Rectal smooth muscle tissue (tissue), 1 donor: Measurements from ENCODE around the gene TMEM181.

Experiments
- H3K27ac ChIP-seq: one replicate; pipeline ENCODE4 v1.7.0; 2013; ENCODE audit warnings: low read depth, low read length, inconsistent platforms
- H3K27me3 ChIP-seq: one replicate; pipeline ENCODE4 v1.7.0; 2013; ENCODE audit warnings: low read length; ENCODE audit not compliant: control insufficient read depth, insufficient read depth
- H3K36me3 ChIP-seq: one replicate; pipeline ENCODE4 v1.7.0; 2013; ENCODE audit warnings: low read length; ENCODE audit not compliant: control insufficient read depth, insufficient read depth
- H3K4me1 ChIP-seq: one replicate; pipeline ENCODE4 v1.7.0; 2013; ENCODE audit warnings: low read length; ENCODE audit not compliant: control insufficient read depth, insufficient read depth
- H3K4me3 ChIP-seq: one replicate; pipeline ENCODE4 v1.7.0; 2013; ENCODE audit warnings: low read length
- H3K9ac ChIP-seq: one replicate; pipeline ENCODE4 v1.7.0; 2013; ENCODE audit warnings: low read length

TMEM181 gene

DNA sequence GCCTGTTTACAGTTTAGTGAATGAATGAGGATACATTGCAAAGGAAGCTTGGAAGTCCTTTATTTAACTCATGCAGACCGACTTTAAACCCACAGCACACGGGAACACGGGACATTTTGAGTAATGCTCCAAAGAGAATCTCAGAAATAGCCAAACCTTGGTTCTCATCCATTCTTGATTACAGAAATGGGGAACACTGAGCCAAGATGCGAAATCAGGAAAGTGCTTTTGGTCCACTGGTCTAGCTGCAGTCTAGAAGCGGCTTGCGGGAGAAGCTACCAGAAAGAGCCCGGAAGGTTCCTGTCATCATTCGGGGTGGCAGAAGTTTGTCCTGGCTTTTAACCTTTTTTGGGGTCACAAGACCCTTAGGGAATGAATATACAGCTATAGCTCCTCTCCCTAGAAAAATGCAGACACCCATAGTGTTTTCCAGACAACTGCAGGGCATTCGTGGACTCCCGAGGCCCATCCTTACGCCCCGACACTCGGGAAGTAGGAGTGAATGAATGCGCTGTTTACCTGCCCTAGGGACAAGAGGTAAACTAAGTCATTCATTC, 475 bp upstream of the TMEM181 start:
- Histone ChIP-seq H3K4me1 (peaks cover 5% of the 10 kb centered on the region), H3K9ac (peak overlapping the region; percentile 5), H3K27ac (peak overlapping the region; percentile 83), H3K4me3 (peak overlapping the region; percentile 75), H3K27me3 (no peaks in the 10 kb centered on the region), H3K36me3 (no peaks in the 10 kb centered on the region)

- Histone ChIP-seq H3K9ac (peak overlapping the region; percentile 25), H3K4me1 (peaks cover 5% of the 10 kb centered on the region), H3K27ac (peak overlapping the region; percentile 83), H3K4me3 (peak overlapping the region; percentile 75), H3K27me3 (no peaks in the 10 kb centered on the region), H3K36me3 (no peaks in the 10 kb centered on the region)
Observed at GRCh38 chr6:158560836-158561320, 987 bp downstream of the TMEM181 start.

DNA sequence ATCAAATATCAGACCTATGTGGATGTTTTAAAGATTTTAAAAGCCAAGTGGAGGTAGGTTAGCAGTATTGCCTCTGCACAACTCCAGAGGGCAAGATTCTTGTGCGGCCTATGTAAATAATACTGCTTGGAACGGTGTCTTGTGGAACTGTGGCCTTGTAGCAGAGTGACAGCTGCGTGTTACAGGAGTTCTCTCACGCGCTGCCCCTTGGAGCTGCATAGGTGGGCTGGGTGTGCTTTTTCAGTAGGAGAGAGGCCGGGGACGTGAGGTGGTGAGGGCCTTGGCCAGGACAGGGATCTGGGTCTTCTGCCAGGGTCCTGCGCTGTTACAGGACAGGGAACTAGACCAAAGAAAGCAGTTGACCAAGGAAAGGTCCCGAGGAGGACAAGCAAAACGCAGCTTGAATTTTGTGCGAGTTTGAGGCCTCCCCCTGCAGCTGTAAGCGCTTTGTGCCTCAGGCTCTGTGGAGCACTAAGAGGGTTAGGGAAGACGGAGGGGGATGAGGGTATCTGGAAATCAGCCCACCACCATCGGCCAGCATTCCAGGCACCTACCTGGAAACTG, 1.5 kb downstream of the TMEM181 start:
- Histone ChIP-seq H3K36me3 (no peaks in the 10 kb centered on the region), H3K27ac (no peak overlapping the region), H3K9ac (no peak overlapping the region)

GRCh38 chr6:158561938-158562337, 2.0 kb downstream of the TMEM181 start:
- peaks cover 5% of the 10 kb centered on the region for H3K4me1 ChIP-seq
- no peaks in the 10 kb centered on the region for H3K36me3 ChIP-seq
- no peak overlapping the region for H3K9ac ChIP-seq
- H3K27ac ChIP-seq, result no peak overlapping the region
- H3K4me3 ChIP-seq, result no peak overlapping the region
- no peaks in the 10 kb centered on the region for H3K27me3 ChIP-seq

More for the DNA sequence above, 1.5 kb downstream of the TMEM181 start:
- Histone ChIP-seq H3K4me3 (peak overlapping the region; percentile 75), H3K4me1 (peaks cover 5% of the 10 kb centered on the region), H3K27me3 (no peaks in the 10 kb centered on the region)

DNA sequence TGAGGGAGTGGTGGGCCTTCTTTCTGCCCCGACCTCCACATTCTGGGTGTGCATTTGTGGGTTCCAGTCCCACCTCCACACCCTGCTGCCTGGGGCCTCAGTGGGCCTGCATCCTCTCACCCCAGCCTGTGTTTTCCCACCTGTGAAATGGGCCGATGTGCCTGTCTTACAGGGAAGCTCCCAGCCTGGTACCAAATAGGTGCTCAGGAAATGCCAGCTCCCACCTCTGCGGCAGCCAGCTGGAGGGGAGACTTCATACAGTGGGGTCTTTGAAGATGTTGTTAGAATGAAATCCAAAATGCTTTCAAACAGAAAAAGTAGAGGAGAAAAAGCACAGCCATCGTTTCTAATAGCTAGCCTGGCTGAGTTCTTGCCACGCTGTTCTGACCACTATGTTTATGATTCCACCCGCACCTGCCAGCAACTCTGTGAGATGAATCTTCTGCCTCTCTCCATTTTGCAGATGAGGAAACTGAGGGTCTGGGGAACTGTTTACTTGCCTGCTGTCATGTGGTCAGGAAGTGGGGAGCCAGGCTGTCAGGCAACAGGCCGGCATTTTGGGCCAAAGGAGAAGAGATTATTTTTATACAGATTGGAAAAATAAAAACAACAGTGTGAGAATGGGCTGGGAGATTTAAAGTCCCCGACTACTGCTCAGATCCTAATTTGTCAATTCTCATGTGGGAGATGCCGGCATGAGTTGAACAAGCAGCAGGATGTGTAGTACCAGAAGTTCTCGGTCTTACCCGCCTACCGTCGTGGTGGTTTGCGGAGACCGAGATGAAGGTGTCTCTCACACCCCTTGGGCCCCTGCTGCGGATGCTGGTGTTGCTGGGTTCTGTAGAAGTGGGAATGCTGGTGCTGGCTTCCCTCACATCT, 4.6 kb downstream of the TMEM181 start:
- H3K4me1 ChIP-seq, result peaks cover 5% of the 10 kb centered on the region
- H3K36me3 ChIP-seq, result no peaks in the 10 kb centered on the region
- H3K4me3 ChIP-seq, result no peak overlapping the region
- H3K27ac ChIP-seq, result no peak overlapping the region
- no peak overlapping the region for H3K9ac ChIP-seq
- H3K27me3 ChIP-seq, result no peaks in the 10 kb centered on the region

- Histone ChIP-seq H3K36me3 (no peaks in the 10 kb centered on the region), H3K27me3 (no peaks in the 10 kb centered on the region), H3K27ac (no peak overlapping the region), H3K9ac (no peak overlapping the region), H3K4me1 (peaks cover 5% of the 10 kb centered on the region), H3K4me3 (no peak overlapping the region)
Observed at GRCh38 chr6:158565122-158565429, 5.2 kb downstream of the TMEM181 start.

- Histone ChIP-seq H3K27ac (no peak overlapping the region), H3K27me3 (no peaks in the 10 kb centered on the region), H3K4me1 (peaks cover 5% of the 10 kb centered on the region), H3K36me3 (no peaks in the 10 kb centered on the region), H3K4me3 (no peak overlapping the region), H3K9ac (no peak overlapping the region)
Observed at GRCh38 chr6:158565482-158566040, 5.7 kb downstream of the TMEM181 start.

DNA sequence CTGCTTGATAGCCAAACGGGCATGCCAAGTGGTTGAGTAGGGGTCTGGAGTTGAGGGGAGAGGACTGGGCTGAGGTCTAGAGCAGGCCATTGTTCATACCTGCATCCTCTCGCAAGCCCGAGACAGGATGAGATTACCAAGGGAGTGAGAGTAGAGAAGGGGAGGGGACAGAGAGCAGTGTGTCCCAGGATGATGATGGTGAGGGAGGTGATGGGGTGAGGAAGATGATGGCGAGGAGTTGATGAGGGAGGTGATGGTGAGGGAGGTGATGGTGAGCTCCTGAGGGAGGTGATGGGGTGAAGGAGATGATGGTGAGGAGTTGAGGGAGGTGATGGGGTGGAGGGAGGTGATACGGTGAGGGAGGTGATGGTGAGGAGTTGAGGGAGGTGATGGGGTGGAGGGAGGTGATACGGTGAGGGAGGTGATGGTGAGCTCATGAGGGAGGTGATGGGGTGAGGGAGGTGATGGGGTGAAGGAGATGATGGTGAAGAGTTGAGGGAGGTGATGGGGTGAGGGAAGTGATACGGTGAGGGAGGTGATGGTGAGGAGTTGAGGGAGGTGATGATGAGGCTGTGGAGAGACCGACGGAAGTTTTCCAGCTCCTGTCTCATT, 6.4 kb downstream of the TMEM181 start:
- Histone ChIP-seq H3K27me3 (no peaks in the 10 kb centered on the region), H3K27ac (no peak overlapping the region), H3K9ac (no peak overlapping the region), H3K4me1 (peaks cover 3% of the 10 kb centered on the region), H3K36me3 (no peaks in the 10 kb centered on the region), H3K4me3 (no peak overlapping the region)

DNA sequence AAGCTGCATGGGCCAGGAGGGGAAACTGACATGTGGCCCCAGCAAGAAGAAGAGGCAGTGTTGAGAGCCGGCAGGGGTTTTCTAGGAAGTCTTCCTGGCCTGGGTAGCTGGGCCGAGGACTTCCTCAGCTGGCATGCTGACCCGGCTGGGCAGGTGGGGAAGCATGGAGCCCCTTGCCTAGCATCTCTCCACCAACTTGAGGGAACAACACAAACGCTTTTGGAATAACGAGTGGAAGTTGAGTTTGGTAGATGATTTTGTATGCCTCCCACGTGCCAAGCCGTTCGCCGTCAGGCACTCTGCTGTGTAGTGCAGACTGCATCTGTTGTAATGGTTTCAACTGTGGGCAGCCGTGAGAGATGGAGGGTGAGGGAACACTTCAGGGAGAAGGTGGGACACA, 7.3 kb downstream of the TMEM181 start:
- no peak overlapping the region for H3K4me3 ChIP-seq
- H3K27ac ChIP-seq, result no peak overlapping the region
- H3K9ac ChIP-seq, result no peak overlapping the region
- H3K27me3 ChIP-seq, result no peaks in the 10 kb centered on the region
- no peaks in the 10 kb centered on the region for H3K4me1 ChIP-seq
- H3K36me3 ChIP-seq, result no peaks in the 10 kb centered on the region

DNA sequence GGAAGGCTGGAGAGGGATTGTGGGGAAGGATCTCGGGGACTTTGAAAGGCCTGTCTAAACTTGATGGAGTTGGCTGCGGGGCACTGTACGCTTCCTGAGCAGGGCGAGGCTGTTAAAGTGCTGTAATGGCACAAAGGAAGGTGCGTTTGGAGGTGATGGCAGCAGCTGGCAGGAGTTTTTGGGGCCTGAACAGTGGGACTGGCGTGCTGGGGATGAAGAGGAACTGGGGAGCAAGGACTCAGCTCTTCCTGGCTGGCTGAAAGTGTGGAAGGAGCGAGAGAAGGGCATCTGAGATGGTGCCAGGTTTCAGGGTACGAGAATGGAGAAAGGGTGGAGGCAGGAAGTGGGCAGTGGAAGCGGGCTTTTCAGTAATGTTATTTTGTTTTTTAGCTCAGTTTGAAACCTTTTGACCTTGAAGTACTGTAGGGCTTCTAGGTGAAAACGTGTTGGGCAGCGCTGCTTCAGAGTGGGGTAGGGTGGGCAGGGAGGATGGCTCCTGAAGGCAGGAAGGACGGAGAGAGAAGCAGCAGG, 8.0 kb downstream of the TMEM181 start:
- no peak overlapping the region for H3K27ac ChIP-seq
- no peak overlapping the region for H3K4me3 ChIP-seq
- H3K4me1 ChIP-seq, result no peaks in the 10 kb centered on the region
- no peaks in the 10 kb centered on the region for H3K36me3 ChIP-seq
- no peak overlapping the region for H3K9ac ChIP-seq
- no peaks in the 10 kb centered on the region for H3K27me3 ChIP-seq

DNA sequence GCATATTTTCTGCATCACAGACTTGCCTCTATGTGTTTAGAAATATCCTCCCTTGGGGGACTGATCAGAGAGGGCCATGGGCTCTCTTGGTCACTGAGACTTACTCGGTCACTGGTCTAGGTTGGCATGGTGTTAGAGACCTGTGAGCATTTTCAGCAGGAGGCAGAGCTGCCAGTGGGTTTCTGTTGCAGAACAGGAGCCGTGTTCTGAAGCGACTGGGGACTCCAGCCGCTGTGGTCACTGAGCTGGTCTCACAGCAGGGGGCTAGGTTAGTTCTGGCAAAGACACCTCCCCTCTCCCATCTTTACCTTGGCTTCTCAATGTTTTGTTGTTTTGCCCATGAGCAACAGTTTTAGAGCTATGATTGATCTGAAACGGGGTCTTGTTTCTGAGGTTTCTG, 8.7 kb downstream of the TMEM181 start:
- no peaks in the 10 kb centered on the region for H3K4me1 ChIP-seq
- no peaks in the 10 kb centered on the region for H3K36me3 ChIP-seq
- H3K27ac ChIP-seq, result no peak overlapping the region
- no peaks in the 10 kb centered on the region for H3K27me3 ChIP-seq
- no peak overlapping the region for H3K4me3 ChIP-seq
- no peak overlapping the region for H3K9ac ChIP-seq

DNA sequence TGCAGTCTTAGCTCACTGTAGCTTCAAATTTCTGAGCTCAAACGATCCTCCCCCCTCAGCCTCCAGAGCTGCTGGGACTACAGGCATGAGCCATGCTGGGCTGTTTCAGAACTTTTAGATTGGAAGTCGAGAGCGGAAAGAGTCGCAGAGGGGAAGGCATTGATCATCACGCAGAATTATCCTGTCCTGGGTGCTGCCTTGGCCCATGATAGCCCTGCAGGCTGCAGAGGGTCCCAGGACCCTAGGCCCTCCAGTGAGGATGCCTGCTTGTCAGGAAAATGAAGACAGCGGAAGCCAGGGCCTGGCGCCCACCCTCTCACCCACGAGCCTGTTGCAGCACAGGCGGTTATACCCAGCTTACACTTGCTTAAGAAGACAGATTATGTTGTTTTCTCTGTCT, 9.1 kb downstream of the TMEM181 start:
- Histone ChIP-seq H3K36me3 (no peaks in the 10 kb centered on the region), H3K4me1 (no peaks in the 10 kb centered on the region), H3K9ac (no peak overlapping the region), H3K27ac (no peak overlapping the region), H3K27me3 (no peaks in the 10 kb centered on the region), H3K4me3 (no peak overlapping the region)
